Mammary epithelial cell (primary cell): Measurements from ENCODE around the gene MSMO1.

Experiments
- EZH2 ChIP-seq: IDR thresholded peaks from 2 replicates; pipeline ENCODE4 v1.6.1; 2012; ENCODE audit warnings: low read length, inconsistent platforms, borderline replicate concordance
- TF ChIP-seq, protein P1 (sequence below), 2 donors: IDR thresholded peaks in 1 of 2; conservative IDR thresholded peaks in 1 of 2; 2 replicates each; pipeline ENCODE4 v1.5.1; 2011 to 2012; ENCODE audit warnings: inconsistent platforms in 2 of 2, low read length in 2 of 2, mild to moderate bottlenecking in 2 of 2, control low read depth in 1 of 2, low read depth in 1 of 2; ENCODE audit not compliant: insufficient read depth in 1 of 2; ENCODE audit errors: extremely low read depth in 1 of 2

DNA sequence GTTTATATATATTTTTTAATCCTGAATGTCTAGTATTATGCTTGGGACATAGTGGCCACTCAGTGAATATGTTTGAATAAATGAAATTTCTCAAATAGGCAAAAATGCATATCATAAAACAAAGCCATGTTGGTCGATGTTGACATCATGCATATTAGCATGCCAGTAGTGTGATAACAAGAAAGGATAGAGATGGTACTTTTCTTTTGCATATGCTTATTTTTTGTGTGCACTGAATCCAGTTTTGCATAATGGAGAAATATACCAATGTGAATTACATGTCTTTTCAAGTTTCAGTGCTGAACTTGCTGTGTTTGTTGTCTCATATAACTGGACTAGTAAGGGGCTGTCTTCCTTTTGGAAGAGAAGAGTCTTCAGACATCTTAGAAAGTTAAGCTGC lies 58.9 kb downstream of the MSMO1 start:
- TF ChIP-seq, protein P1, sequence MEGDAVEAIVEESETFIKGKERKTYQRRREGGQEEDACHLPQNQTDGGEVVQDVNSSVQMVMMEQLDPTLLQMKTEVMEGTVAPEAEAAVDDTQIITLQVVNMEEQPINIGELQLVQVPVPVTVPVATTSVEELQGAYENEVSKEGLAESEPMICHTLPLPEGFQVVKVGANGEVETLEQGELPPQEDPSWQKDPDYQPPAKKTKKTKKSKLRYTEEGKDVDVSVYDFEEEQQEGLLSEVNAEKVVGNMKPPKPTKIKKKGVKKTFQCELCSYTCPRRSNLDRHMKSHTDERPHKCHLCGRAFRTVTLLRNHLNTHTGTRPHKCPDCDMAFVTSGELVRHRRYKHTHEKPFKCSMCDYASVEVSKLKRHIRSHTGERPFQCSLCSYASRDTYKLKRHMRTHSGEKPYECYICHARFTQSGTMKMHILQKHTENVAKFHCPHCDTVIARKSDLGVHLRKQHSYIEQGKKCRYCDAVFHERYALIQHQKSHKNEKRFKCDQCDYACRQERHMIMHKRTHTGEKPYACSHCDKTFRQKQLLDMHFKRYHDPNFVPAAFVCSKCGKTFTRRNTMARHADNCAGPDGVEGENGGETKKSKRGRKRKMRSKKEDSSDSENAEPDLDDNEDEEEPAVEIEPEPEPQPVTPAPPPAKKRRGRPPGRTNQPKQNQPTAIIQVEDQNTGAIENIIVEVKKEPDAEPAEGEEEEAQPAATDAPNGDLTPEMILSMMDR (conservative IDR thresholded peaks at IDR 0.05 in 1 of 2, IDR thresholded peaks at IDR 0.05 in 1 of 2; ENCODE audit: extremely low read depth in 1 of 2, insufficient read depth in 1 of 2, low read depth in 1 of 2, low read length in 2 of 2), result no peak
- no peak for TF ChIP-seq EZH2
